HepG2 (cell line): Measurements from ENCODE around the gene CPNE4. TPM values are rescaled to one million over a fixed set of nuclear protein-coding genes. Genes with fewer than 3 reads are reported as not detected.
A peak's percentile ranks its signal among the peaks of the same experiment; 100 is the strongest.

Source experiments
- FOXC1 ChIP-seq: sonication (generic); formaldehyde crosslinking; IDR thresholded peaks from 2 replicates; pipeline ENCODE4 v1.8.0; 2022; ENCODE audit warnings: mild to moderate bottlenecking, missing genetic modification reagents, borderline replicate concordance
- MEF2D ChIP-seq: sonication (generic); formaldehyde crosslinking; IDR thresholded peaks from 2 replicates; pipeline ENCODE4 v1.5.1; 2020; ENCODE audit warnings: mild to moderate bottlenecking, missing genetic modification reagents
- PCBP1 ChIP-seq: fragments of 200-400 bp; formaldehyde crosslinking; IDR thresholded peaks from 2 replicates; pipeline ENCODE4 v1.6.1; 2017; ENCODE audit warnings: mild to moderate bottlenecking, low read depth, low read length, borderline replicate concordance
- PRMT3 ChIP-seq: sonication (generic); formaldehyde crosslinking; IDR thresholded peaks from 2 replicates; pipeline ENCODE4 v1.8.1; 2022; ENCODE audit warnings: low read depth, mild to moderate bottlenecking, moderate library complexity, missing genetic modification reagents, borderline replicate concordance
- RBAK ChIP-seq: sonication (generic); formaldehyde crosslinking; IDR thresholded peaks from 2 replicates; pipeline ENCODE4 v1.5.1; 2020; ENCODE audit warnings: mild to moderate bottlenecking, missing genetic modification reagents
- SMAD3 ChIP-seq: sonication (generic); formaldehyde crosslinking; IDR thresholded peaks from 2 replicates; pipeline ENCODE4 v1.4.0; 2020; ENCODE audit warnings: missing genetic modification reagents
- THAP11 ChIP-seq: IDR thresholded peaks from 2 replicates; pipeline ENCODE4 v1.6.1; 2016; ENCODE audit warnings: missing biosample characterization, missing genetic modification reagents
- ZBTB8A ChIP-seq: sonication (generic); formaldehyde crosslinking; IDR thresholded peaks from 2 replicates; pipeline ENCODE4 v1.4.0; 2020; ENCODE audit warnings: mild to moderate bottlenecking, low read depth, missing genetic modification reagents, borderline replicate concordance
- ZNF121 ChIP-seq: sonication (generic); formaldehyde crosslinking; IDR thresholded peaks from 2 replicates; pipeline ENCODE4 v1.5.0; 2020; ENCODE audit warnings: mild to moderate bottlenecking, missing genetic modification reagents
- ZNF143 ChIP-seq: sonication (generic); formaldehyde crosslinking; IDR thresholded peaks from 2 replicates; pipeline ENCODE4 v1.4.0; 2020; ENCODE audit warnings: missing genetic modification reagents
- ZNF737 ChIP-seq: sonication (generic); formaldehyde crosslinking; IDR thresholded peaks from 2 replicates; pipeline ENCODE4 v1.5.0; 2020; ENCODE audit warnings: missing genetic modification reagents, mild to moderate bottlenecking, borderline replicate concordance
- ZNF790 ChIP-seq: sonication (generic); formaldehyde crosslinking; IDR thresholded peaks from 2 replicates; pipeline ENCODE4 v1.8.0; 2022; ENCODE audit warnings: missing genetic modification reagents, mild to moderate bottlenecking, borderline replicate concordance
- ZNF839 ChIP-seq: sonication (generic); formaldehyde crosslinking; IDR thresholded peaks from 2 replicates; pipeline ENCODE4 v1.4.0; 2020; ENCODE audit warnings: missing genetic modification reagents, mild to moderate bottlenecking, borderline replicate concordance
- polyA plus RNA-seq, 8 experiments: library from polyadenylated mRNA; depleted of rRNA in 3 of 8; stranded (reverse) in 7 of 8; unstranded in 1 of 8; fragments of >200 nt; fragmentation: Illumina TruSeq in 4 of 8; extraction: Trizol in 4 of 8; gene quantifications; 2 replicates each; pipeline versions ENCODE4 v1.2.1 to v1.2.3, GENCODE V29; 2011 to 2016; ENCODE audit warnings: low read depth in 4 of 8, missing spikeins in 1 of 8, mixed read lengths in 1 of 8; ENCODE audit not compliant: insufficient read depth in 1 of 8
- total RNA-seq, 5 experiments: library from RNA; depleted of rRNA; stranded (reverse); fragments of >200 nt; fragmentation: Illumina TruSeq; extraction: Trizol; gene quantifications; 2 replicates each; pipeline ENCODE4 v1.2.3, GENCODE V29; 2016; ENCODE audit warnings: low read depth in 1 of 5
- TF ChIP-seq, protein P1 (sequence below): sonication (generic); formaldehyde crosslinking; IDR thresholded peaks from 2 replicates; pipeline ENCODE4 v1.5.0; 2020; ENCODE audit warnings: mild to moderate bottlenecking, missing genetic modification reagents, borderline replicate concordance
- TF ChIP-seq, protein P2 (sequence below): sonication (generic); formaldehyde crosslinking; IDR thresholded peaks from 2 replicates; pipeline ENCODE4 v1.5.1; 2020; ENCODE audit warnings: missing genetic modification reagents, mild to moderate bottlenecking, borderline replicate concordance
- TF ChIP-seq, protein P3 (sequence below): sonication (generic); formaldehyde crosslinking; IDR thresholded peaks from 2 replicates; pipeline ENCODE4 v1.4.0; 2020; ENCODE audit warnings: low read depth, missing genetic modification reagents
- TF ChIP-seq, protein P4 (sequence below): sonication (generic); formaldehyde crosslinking; IDR thresholded peaks from 2 replicates; pipeline ENCODE4 v1.4.0; 2020; ENCODE audit warnings: missing genetic modification reagents; ENCODE audit errors: not compliant biosample characterization

The CPNE4 gene
- total and polyA plus RNA-seq, 2 of the 13 experiments (the other 11 are each of a cell fraction or from before 2014, with no cell fraction given): not detected

DNA sequence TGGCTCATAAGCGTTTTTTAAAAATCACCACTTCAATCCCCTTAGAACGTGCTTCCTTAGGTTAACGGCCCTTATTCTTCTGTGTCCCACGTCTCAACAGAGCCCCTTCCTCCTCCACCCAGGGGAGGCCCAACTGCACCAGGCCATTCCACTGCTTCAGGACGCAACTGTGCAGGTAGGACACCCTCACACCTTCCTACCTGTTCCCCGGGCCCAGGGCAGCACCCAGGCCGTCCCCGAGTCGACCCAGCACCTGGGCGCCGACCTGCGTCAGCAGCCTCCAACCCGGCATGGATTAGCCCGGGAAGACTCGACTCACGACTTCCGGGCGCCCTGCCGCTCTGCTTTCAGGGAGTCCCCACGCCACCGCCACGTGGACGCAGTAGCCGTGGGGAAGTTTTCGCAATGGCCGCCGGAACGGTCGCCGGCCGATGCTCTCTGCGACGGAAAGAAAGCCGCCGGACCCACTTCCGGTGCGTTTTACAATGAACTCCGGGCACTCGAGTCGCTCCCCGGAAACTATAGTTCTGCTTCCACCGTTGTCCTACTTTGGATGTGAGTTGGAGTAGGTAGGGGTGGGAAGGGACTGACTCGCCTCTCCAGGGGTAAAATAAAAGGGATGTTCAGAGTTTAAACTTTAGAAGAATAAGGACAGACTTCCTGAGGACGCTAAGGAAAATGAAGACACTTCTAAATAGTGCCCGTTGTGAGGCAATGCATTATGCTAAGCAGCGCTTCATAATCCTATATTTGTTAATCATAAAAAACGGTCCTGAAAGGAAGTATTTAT lies 532.1 kb downstream of the CPNE4 start, which contains the start of gene MRPL3 (continued):
- TF ChIP-seq, protein P1, sequence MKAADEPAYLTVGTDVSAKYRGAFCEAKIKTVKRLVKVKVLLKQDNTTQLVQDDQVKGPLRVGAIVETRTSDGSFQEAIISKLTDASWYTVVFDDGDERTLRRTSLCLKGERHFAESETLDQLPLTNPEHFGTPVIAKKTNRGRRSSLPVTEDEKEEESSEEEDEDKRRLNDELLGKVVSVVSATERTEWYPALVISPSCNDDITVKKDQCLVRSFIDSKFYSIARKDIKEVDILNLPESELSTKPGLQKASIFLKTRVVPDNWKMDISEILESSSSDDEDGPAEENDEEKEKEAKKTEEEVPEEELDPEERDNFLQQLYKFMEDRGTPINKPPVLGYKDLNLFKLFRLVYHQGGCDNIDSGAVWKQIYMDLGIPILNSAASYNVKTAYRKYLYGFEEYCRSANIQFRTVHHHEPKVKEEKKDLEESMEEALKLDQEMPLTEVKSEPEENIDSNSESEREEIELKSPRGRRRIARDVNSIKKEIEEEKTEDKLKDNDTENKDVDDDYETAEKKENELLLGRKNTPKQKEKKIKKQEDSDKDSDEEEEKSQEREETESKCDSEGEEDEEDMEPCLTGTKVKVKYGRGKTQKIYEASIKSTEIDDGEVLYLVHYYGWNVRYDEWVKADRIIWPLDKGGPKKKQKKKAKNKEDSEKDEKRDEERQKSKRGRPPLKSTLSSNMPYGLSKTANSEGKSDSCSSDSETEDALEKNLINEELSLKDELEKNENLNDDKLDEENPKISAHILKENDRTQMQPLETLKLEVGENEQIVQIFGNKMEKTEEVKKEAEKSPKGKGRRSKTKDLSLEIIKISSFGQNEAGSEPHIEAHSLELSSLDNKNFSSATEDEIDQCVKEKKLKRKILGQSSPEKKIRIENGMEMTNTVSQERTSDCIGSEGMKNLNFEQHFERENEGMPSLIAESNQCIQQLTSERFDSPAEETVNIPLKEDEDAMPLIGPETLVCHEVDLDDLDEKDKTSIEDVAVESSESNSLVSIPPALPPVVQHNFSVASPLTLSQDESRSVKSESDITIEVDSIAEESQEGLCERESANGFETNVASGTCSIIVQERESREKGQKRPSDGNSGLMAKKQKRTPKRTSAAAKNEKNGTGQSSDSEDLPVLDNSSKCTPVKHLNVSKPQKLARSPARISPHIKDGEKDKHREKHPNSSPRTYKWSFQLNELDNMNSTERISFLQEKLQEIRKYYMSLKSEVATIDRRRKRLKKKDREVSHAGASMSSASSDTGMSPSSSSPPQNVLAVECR (CRISPR knock-in tag): peak; percentile 97
- peak; percentile 99 for TF ChIP-seq SMAD3 (CRISPR knock-in tag)
- 0 out of 2 replicates have a peak, but pooled peaks have one; percentile 89 for TF ChIP-seq ZNF737
- TF ChIP-seq RBAK (CRISPR knock-in tag): peak; percentile 47; the same call in 1 of the 2 replicates
- 0 out of 2 replicates have a peak, but pooled peaks have one; percentile 21 for TF ChIP-seq ZBTB8A (CRISPR knock-in tag)
- TF ChIP-seq ZNF790 (CRISPR knock-in tag): peak; percentile 71; the same call in 1 of the 2 replicates
- peak; percentile 98 for TF ChIP-seq FOXC1 (CRISPR knock-in tag)
- TF ChIP-seq, protein P2, sequence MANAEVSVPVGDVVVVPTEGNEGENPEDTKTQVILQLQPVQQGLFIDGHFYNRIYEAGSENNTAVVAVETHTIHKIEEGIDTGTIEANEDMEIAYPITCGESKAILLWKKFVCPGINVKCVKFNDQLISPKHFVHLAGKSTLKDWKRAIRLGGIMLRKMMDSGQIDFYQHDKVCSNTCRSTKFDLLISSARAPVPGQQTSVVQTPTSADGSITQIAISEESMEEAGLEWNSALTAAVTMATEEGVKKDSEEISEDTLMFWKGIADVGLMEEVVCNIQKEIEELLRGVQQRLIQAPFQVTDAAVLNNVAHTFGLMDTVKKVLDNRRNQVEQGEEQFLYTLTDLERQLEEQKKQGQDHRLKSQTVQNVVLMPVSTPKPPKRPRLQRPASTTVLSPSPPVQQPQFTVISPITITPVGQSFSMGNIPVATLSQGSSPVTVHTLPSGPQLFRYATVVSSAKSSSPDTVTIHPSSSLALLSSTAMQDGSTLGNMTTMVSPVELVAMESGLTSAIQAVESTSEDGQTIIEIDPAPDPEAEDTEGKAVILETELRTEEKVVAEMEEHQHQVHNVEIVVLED (CRISPR knock-in tag): peak; percentile 79
- TF ChIP-seq, protein P3, sequence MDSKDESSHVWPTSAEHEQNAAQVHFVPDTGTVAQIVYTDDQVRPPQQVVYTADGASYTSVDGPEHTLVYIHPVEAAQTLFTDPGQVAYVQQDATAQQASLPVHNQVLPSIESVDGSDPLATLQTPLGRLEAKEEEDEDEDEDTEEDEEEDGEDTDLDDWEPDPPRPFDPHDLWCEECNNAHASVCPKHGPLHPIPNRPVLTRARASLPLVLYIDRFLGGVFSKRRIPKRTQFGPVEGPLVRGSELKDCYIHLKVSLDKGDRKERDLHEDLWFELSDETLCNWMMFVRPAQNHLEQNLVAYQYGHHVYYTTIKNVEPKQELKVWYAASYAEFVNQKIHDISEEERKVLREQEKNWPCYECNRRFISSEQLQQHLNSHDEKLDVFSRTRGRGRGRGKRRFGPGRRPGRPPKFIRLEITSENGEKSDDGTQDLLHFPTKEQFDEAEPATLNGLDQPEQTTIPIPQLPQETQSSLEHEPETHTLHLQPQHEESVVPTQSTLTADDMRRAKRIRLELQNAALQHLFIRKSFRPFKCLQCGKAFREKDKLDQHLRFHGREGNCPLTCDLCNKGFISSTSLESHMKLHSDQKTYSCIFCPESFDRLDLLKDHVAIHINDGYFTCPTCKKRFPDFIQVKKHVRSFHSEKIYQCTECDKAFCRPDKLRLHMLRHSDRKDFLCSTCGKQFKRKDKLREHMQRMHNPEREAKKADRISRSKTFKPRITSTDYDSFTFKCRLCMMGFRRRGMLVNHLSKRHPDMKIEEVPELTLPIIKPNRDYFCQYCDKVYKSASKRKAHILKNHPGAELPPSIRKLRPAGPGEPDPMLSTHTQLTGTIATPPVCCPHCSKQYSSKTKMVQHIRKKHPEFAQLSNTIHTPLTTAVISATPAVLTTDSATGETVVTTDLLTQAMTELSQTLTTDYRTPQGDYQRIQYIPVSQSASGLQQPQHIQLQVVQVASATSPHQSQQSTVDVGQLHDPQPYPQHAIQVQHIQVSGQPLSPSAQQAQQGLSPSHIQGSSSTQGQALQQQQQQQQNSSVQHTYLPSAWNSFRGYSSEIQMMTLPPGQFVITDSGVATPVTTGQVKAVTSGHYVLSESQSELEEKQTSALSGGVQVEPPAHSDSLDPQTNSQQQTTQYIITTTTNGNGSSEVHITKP (CRISPR knock-in tag): peak; percentile 81; the same call in 1 of the 2 replicates
- peak; percentile 77 for TF ChIP-seq ZNF143
- TF ChIP-seq PCBP1: 0 out of 2 replicates have a peak, but pooled peaks have one; percentile 66
- TF ChIP-seq, protein P4, sequence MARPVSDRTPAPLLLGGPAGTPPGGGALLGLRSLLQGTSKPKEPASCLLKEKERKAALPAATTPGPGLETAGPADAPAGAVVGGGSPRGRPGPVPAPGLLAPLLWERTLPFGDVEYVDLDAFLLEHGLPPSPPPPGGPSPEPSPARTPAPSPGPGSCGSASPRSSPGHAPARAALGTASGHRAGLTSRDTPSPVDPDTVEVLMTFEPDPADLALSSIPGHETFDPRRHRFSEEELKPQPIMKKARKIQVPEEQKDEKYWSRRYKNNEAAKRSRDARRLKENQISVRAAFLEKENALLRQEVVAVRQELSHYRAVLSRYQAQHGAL (CRISPR knock-in tag): peak; percentile 80
- 0 out of 2 replicates have a peak, but pooled peaks have one; percentile 64 for TF ChIP-seq PRMT3 (CRISPR knock-in tag)
- TF ChIP-seq THAP11: peak; percentile 95
- peak; percentile 94 for TF ChIP-seq ZNF839
- TF ChIP-seq MEF2D (CRISPR knock-in tag): peak; percentile 94
- 0 out of 2 replicates have a peak, but pooled peaks have one; percentile 7 for TF ChIP-seq ZNF121 (CRISPR knock-in tag)
